ENCODE results near the gene PLA2G4B. TPM values are rescaled to one million over a fixed set of nuclear protein-coding genes. Genes with fewer than 3 reads are reported as not detected.

Gene PLA2G4B
- total RNA-seq, 1 donor from 2014 or later, result 6.7 TPM

- no peak for DNase-seq (ENCODE audit: low spot score)
- H3K4me3 Mint-ChIP-seq, result no peak overlapping the region
- H3K27ac Mint-ChIP-seq, result peak overlapping the region; percentile 82
- H3K27me3 Mint-ChIP-seq (ENCODE audit: insufficient read depth), result no peaks in the 10 kb centered on the region
- peaks cover 13% of the 10 kb centered on the region for H3K36me3 Mint-ChIP-seq (ENCODE audit: low read depth)
- H3K9me3 Mint-ChIP-seq, result no peaks in the 10 kb centered on the region
- intact Hi-C loops (cut with micrococcal nuclease), result no loop called here
- H3K4me1 Mint-ChIP-seq (ENCODE audit: low read depth), result peaks cover 24% of the 10 kb centered on the region
Measured at GRCh38 chr15:41894251-41894790, 55.7 kb downstream of the PLA2G4B start.

- Mint-ChIP-seq H3K4me3 (peak overlapping the region; percentile 6), H3K27me3 (ENCODE audit: insufficient read depth) (no peaks in the 10 kb centered on the region), H3K4me1 (ENCODE audit: low read depth) (peaks cover 23% of the 10 kb centered on the region), H3K27ac (peak overlapping the region; percentile 82), H3K9me3 (no peaks in the 10 kb centered on the region), H3K36me3 (ENCODE audit: low read depth) (peaks cover 14% of the 10 kb centered on the region)
- intact Hi-C loops (cut with micrococcal nuclease), result no loop called here
- DNase-seq (ENCODE audit: low spot score), result peak; percentile 77
Measured at GRCh38 chr15:41894791-41895463, 56.3 kb downstream of the PLA2G4B start.

- no peak for DNase-seq (ENCODE audit: low spot score)
- Mint-ChIP-seq H3K27ac (peak overlapping the region; percentile 82), H3K27me3 (ENCODE audit: insufficient read depth) (no peaks in the 10 kb centered on the region), H3K4me3 (peak overlapping the region; percentile 6), H3K36me3 (ENCODE audit: low read depth) (peaks cover 14% of the 10 kb centered on the region), H3K9me3 (no peaks in the 10 kb centered on the region), H3K4me1 (ENCODE audit: low read depth) (peaks cover 23% of the 10 kb centered on the region)
- intact Hi-C loops (cut with micrococcal nuclease), result no loop called here
Measured at GRCh38 chr15:41895491-41895890, 56.8 kb downstream of the PLA2G4B start.

GRCh38 chr15:41895957-41896356 is 57.3 kb downstream of the PLA2G4B start:
- H3K27ac Mint-ChIP-seq, result peak overlapping the region; percentile 29
- intact Hi-C loops (cut with micrococcal nuclease), result no loop called here
- H3K4me1 Mint-ChIP-seq (ENCODE audit: low read depth), result peaks cover 23% of the 10 kb centered on the region
- H3K27me3 Mint-ChIP-seq (ENCODE audit: insufficient read depth), result no peaks in the 10 kb centered on the region
- H3K4me3 Mint-ChIP-seq, result no peak overlapping the region
- H3K9me3 Mint-ChIP-seq, result no peaks in the 10 kb centered on the region
- H3K36me3 Mint-ChIP-seq (ENCODE audit: low read depth), result peaks cover 14% of the 10 kb centered on the region
- no peak for DNase-seq (ENCODE audit: low spot score)

GRCh38 chr15:41896566-41896965 is 57.9 kb downstream of the PLA2G4B start:
- Mint-ChIP-seq H3K27me3 (ENCODE audit: insufficient read depth) (no peaks in the 10 kb centered on the region), H3K4me3 (no peak overlapping the region), H3K27ac (no peak overlapping the region), H3K9me3 (no peaks in the 10 kb centered on the region), H3K4me1 (ENCODE audit: low read depth) (peaks cover 23% of the 10 kb centered on the region), H3K36me3 (ENCODE audit: low read depth) (peaks cover 14% of the 10 kb centered on the region)
- no peak for DNase-seq (ENCODE audit: low spot score)
- intact Hi-C loops (cut with micrococcal nuclease), result no loop called here

GRCh38 chr15:41897363-41897799 is 58.7 kb downstream of the PLA2G4B start:
- Mint-ChIP-seq H3K4me1 (ENCODE audit: low read depth) (peaks cover 19% of the 10 kb centered on the region), H3K36me3 (ENCODE audit: low read depth) (peaks cover 14% of the 10 kb centered on the region), H3K4me3 (no peak overlapping the region), H3K27me3 (ENCODE audit: insufficient read depth) (no peaks in the 10 kb centered on the region), H3K9me3 (no peaks in the 10 kb centered on the region), H3K27ac (peak overlapping the region; percentile 7)
- intact Hi-C loops (cut with micrococcal nuclease), result no loop called here
- no peak for DNase-seq (ENCODE audit: low spot score)

Other genes with a start within 250 kb of the PLA2G4B start
- 37.5 and 38.8 TPM in 2 replicates for gene MGA, start 178.4 kb upstream of the PLA2G4B start, total RNA-seq
- gene MAPKBP1, start 64.4 kb upstream of the PLA2G4B start, total RNA-seq, result 26.3 and 28.2 TPM in 2 replicates
- gene JMJD7, start 10.8 kb upstream of the PLA2G4B start, total RNA-seq, result 14.2 and 17.8 TPM in 2 replicates
- 1.2 and 1.9 TPM in 2 replicates for gene SPTBN5, start 55.2 kb downstream of the PLA2G4B start, total RNA-seq
- gene EHD4, start 133.7 kb downstream of the PLA2G4B start, total RNA-seq, result 29.5 and 30.1 TPM in 2 replicates
- not detected in 2 replicates for gene PLA2G4E, start 182.2 kb downstream of the PLA2G4B start, total RNA-seq